ENCODE results near the gene NGEF.

GRCh38 chr2:232911712-232912277 lies 101.3 kb downstream of the NGEF start:
- TF ChIP-seq YY1 (IDR thresholded peaks at IDR 0.05): no peak
- no peak for TF ChIP-seq TAF1 (conservative IDR thresholded peaks at IDR 0.05)
- TF ChIP-seq GABPA (IDR thresholded peaks at IDR 0.05 in 1 of 2, conservative IDR thresholded peaks at IDR 0.05 in 1 of 2): no peak
- TF ChIP-seq, protein P1, sequence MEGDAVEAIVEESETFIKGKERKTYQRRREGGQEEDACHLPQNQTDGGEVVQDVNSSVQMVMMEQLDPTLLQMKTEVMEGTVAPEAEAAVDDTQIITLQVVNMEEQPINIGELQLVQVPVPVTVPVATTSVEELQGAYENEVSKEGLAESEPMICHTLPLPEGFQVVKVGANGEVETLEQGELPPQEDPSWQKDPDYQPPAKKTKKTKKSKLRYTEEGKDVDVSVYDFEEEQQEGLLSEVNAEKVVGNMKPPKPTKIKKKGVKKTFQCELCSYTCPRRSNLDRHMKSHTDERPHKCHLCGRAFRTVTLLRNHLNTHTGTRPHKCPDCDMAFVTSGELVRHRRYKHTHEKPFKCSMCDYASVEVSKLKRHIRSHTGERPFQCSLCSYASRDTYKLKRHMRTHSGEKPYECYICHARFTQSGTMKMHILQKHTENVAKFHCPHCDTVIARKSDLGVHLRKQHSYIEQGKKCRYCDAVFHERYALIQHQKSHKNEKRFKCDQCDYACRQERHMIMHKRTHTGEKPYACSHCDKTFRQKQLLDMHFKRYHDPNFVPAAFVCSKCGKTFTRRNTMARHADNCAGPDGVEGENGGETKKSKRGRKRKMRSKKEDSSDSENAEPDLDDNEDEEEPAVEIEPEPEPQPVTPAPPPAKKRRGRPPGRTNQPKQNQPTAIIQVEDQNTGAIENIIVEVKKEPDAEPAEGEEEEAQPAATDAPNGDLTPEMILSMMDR (IDR thresholded peaks at IDR 0.05; ENCODE audit: low read depth, low read length, missing input control): no peak
- no peak for TF ChIP-seq RAD21 (IDR thresholded peaks at IDR 0.05)
- TF ChIP-seq, protein P2, sequence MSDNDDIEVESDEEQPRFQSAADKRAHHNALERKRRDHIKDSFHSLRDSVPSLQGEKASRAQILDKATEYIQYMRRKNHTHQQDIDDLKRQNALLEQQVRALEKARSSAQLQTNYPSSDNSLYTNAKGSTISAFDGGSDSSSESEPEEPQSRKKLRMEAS (IDR thresholded peaks at IDR 0.05): no peak
- TF ChIP-seq SP1 (IDR thresholded peaks at IDR 0.05): no peak
- no peak for TF ChIP-seq EGR1 (IDR thresholded peaks at IDR 0.05; ENCODE audit: low read depth in 2 of 2)
- no peak for TF ChIP-seq ZBTB33 (IDR thresholded peaks at IDR 0.05)
- no peak for TF ChIP-seq JUND (IDR thresholded peaks at IDR 0.05)
